Measurements from ENCODE around the gene DENND6B. TPM values are rescaled to one million over a fixed set of nuclear protein-coding genes. Genes with fewer than 3 reads are reported as not detected.
"Not testable (repeated sequence)": the region's sequence is repeated elsewhere in the genome, so short reads cannot be mapped to it uniquely, and the experiment has no call there.

Gene DENND6B
- total RNA-seq, 1 experiment from 2014 or later, result 0.31 TPM

DNA sequence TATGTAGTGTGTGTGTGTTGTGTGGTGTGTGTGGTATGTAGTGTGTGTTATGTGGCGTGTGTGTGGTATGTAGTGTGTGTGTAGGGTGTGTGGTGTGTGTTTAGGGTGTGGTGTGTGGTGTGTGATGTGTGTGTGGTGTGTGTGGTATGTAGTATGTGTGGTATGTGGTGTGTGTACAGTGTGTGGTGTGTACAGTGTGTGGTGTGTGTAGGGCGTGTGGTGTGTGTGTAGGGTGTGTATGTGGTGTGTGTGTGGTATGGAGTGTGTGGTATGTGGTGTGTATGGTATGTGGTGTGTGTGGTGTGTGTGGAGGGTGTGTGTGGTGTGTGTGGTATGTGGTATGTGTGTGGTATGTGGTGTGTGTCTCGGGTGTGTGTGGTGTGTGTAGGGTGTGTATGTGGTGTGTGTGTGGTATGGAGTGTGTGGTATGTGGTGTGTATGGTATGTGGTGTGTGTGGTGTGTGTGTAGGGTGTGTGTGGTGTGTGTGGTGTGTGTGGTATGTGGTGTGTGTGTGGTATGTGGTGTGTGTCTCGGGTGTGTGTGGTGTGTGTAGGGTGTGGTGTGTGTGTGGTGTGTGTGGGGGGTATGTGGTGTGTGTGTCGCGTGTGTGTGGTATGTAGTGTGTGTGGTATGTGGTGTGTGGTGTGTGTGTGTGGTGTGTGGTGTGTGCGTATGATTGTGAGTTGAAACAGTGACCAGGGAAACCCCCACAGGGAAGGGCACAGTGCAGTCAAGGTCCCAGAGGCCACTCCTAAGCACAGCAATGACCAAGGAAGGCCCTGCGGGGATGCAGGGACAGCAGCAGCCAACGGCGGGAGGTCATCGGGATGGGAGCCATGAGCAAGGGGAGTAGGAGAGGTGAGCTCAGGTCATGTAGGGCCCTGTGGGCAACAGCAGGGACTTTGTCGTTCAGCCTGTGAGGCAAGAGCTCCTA lies 13.4 kb upstream of the DENND6B start:
- no peak for DNase-seq (ENCODE audit: low read depth)

DNA sequence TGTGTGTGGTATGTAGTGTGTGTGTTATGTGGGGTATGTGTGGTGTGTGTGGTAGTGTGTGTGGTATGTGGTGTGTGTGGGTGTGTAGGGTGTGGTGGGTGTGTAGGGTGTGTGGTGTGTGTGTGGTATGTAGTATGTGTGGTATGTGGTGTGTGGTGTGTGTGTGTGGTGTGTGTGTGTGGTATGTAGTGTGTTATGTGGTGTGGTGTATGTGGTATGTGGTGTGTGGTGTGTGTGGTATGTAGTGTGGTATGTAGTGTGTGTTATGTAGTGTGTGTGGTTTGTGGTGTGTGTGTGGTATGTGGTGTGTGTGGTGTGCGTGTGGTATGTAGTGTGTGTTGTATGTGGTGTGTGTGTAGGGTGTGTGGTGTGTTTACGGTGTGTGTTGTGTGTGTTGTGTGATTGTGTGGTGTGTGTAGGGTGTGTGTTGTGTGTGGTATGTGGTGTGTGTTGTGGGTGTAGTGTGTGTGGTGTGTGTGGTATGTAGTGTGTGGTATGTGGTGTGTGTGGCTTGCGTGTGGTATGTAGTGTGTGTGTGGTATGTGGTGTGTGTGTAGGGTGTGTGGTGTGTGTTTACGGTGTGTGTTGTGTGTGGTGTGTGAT lies 12.1 kb upstream of the DENND6B start:
- no peak for DNase-seq (ENCODE audit: low read depth)

- no peak for DNase-seq (ENCODE audit: low read depth)
Measured at GRCh38 chr22:50338042-50338573, 11.3 kb upstream of the DENND6B start.

DNA sequence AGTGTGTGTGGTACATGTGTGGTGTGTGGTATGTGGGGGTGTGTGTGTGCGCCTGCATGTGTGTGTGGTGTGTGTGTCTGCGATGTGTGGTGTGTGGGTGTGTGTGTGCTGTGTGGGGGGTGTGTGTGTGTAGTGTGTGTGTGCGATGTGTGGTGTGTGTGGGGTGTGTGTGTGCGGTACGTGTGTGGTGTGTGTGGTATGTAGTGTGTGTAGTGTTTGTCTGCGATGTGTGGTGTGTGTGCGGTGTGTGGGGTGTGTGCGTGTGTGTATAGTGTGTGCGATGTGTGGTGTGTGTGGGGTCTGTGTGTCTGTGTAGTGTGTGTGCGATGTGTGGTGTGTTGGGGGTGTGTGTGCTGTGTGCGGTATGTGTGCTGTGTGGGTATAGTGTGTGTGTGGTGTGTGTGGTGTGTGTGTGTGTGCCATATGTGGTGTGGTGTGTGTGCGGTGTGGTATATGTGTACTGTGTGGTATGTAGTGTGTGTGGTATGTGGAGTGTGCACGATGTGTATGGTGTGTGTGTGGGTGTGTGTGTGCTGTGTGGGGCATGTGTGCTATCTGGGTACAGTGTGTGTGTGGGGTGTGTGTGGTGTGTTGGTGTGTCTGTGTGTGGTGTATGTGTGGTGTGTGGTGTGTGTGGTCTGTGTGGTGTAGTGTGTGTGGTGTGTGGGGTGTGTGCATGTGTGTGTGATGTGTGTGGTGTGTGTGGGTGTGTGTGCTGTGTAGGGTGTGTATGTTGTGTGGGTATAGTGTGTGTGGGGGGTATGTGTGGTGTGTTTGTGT lies 10.6 kb upstream of the DENND6B start:
- DNase-seq (ENCODE audit: low read depth), result no peak

- not testable (repeated sequence) for DNase-seq (ENCODE audit: low read depth)
Measured at GRCh38 chr22:50334433-50334832, 7.6 kb upstream of the DENND6B start.

GRCh38 chr22:50329236-50329635 lies 2.4 kb upstream of the DENND6B start:
- peak; percentile 65 for DNase-seq (ENCODE audit: low read depth)

GRCh38 chr22:50327711-50328019 lies 853 bp upstream of the DENND6B start:
- DNase-seq (ENCODE audit: low read depth), result no peak

DNA sequence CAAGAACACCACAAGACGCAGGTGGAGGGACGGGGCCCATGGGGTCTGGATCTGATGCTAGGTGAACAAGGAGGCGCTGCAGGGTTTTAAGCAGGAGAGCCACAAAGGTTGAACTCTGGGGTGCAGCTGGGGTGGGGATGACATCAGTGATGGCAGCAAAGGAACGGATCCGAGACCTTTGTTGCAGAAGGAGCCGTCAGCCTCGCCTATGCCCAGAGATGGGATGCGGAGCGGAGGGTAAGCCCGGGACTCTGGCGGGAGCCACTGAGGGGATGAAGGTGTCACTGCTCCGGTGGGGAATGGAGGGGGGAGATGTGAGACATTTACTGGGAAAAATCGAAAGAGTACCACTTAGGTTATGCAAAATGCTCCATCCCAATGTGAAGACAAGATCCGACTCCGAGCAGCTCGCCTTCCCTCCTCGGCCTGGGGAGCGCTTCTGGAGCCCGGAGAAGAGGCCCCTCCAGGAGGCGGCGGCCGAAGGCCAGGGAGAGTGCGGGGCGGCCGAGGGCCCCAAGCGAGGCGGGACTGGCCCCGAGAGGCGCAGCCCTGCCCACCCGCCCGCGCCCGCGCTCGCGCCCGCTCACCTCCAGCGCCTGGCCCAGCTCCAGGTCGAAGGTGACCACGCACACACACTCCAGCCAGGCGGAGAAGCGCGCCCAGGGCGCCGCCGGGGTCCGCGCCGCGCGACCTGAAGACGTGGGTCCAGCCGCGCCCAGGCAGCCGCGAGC lies 422 bp downstream of the DENND6B start:
- DNase-seq (ENCODE audit: low read depth), result no peak

DNA sequence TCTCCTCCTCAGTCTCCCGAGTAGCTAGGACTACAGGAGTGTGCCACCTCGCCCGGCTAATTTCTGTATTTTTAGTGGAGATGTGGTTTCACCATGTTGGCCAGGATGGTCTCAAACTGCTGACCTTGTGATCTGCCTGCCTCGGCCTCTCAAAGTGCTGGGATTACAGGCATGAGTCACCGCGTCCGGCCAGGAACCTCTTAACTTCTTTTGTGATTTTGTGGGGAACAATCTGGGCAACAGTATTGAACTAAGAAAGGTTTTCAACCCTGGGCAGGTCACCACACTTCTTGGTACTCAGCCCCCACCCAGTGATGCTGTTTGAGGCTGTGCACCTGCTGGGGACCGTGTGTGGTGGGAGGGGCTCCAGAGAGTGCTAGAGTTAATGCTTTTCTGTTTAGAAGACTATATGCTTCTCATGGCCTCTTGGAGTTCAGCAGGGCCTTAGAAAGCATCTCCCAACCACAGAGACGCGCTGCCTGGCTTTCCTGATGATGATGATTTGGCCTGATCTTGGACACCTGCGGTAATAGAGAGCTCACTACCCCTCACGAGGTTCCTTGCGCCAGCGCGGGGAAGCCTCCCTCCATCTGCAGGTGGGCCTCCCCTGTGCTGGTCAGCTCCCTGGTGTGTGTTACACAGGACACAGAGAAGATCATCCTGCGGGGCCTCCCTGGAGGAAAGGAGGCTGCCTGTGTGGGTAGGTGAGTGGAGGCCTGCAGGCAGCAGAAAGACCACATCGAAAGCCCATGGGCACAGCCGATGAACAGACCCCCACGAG lies 1.2 kb downstream of the DENND6B start:
- DNase-seq (ENCODE audit: low read depth), result peak; percentile 38

DNA sequence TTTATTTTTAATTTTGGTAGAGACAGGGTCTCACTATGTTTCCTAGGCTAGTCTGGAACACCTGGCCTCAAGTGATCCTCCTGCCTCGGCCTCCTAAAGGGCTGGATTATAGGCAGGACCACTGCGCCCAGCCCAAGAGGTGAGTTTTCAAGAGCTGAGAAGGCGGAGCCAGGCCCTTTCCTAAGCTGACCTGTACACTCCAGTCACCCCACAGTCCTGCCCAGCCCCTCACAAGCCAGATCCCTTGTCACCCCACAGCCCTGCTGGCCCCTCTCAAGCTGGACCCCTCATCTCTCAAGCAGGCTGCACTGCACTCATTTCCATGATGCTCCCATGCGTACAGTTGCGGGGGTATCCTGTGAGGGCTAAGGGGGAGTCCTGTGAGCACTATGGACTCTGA lies 2.9 kb downstream of the DENND6B start:
- no peak for DNase-seq (ENCODE audit: low read depth)

DNA sequence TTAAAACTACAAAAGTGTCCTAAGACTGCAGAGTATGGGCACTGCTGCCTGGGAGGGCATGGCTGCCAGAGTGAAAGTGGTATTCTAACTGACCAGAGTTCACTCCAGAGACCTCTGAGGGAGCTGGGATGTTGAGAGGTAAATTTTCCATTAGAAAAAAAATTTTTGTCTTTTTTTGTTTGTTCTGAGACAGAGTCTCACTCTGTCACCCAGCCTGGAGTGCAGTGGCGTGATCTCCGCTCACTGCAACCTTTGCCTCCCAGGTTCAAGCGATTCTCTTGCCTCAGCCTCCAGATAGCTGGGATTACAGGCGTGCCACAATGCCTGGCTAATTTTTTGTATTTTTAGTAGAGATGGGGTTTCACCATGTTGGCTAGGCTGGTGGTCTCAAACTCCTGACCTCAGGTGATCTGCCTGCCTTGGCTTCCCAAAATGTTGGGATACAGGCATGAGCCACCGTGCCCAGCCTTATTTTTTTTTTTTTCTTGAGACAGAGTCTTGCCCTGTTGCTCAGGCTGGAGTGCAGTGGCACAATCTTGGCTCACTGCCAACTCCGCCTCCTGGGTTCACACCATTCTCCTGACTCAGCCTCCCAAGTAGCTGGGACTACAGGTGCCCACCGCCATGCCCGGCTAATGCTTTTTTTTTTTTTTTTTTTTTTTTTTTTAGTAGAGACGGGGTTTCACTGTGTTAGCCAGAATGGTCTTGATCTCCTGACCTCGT lies 4.3 kb downstream of the DENND6B start:
- not testable (repeated sequence) for DNase-seq (ENCODE audit: low read depth)

GRCh38 chr22:50320671-50321325 lies 6.0 kb downstream of the DENND6B start:
- DNase-seq (ENCODE audit: low read depth), result no peak

DNA sequence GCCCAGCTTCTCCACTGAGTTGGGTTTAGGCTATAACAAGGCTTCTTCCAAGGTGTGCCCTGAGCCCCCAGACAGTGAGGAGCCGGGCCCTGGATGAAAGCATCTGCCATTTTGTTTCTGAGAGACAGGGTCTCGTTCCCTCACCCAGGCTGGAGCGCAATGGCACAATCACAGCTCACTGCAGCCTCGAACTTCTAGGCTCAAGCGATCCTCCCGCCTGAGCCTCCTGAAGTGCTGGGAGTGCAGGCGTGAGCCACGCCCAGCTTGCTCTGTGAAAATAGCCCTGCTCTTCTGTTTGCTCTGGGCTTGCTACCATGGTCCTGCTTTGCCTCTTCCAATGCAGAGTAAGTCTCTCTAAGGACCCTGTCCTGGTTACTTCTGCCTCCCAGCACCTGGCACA lies 6.7 kb downstream of the DENND6B start:
- no peak for DNase-seq (ENCODE audit: low read depth)

DNA sequence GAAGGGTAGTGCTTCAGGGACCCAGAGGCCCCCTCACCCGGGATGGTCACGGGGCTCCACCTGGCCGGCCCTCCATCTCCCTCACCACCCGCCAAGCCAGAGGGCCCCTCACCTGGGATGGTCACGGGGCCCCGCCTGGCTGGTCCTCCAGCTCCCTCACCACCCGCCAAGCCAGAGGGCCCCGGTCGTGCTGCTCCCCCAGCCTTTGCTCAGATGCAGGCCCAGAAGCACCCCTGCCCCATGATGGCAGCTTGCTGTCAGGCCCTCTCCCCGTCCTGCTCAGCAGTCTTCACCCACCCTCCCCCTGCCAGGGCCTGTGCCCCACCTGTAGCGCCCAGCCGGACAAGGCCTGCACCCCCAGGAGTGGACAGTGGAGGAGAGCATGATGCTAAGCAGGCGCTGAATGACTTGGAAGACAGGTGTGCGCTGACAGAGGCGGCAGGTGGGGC lies 7.3 kb downstream of the DENND6B start:
- DNase-seq (ENCODE audit: low read depth), result no peak

GRCh38 chr22:50318698-50319411 lies 8.0 kb downstream of the DENND6B start:
- DNase-seq (ENCODE audit: low read depth), result no peak

GRCh38 chr22:50318356-50318697 lies 8.5 kb downstream of the DENND6B start:
- no peak for DNase-seq (ENCODE audit: low read depth)

DNA sequence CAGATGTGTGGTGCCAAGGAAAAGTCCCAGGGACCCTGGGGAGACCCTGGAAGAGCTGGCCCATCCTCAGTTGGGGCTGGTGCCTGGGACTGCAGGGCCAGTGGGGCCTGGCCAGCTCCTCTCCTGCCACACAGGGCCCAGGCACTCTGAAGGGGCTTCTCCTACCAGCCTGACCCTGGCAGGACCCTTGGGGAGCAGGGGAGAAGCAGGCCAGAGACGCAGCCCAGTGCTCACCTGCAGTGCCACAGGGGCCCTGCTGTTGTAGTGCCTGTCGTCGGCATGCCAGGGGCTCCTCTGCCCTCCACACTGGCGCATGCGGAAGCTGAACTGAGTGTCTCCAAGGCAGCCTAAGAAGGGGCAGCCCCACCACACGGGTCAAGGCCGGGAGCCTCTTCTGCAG lies 9.1 kb downstream of the DENND6B start:
- no peak for DNase-seq (ENCODE audit: low read depth)

DNA sequence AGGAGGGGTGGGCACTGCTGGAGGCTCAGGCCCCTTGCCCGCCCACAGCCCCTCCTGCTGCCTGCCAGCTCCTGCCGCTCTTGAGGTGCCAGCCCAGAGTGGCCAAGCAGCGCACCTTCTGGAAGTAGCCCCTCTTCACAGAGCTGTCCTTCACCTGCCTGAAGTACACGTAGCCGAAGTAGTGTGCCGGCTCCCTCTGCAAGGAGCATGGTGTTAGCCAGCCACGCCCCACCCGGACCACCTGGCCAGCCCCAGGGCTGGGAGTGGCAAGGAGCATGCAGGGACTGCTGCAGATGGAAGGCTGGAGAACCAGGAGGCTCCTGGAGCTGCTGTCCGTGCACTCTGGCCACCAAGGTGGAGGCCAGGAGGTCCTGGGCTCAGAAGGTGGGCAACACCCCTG lies 9.6 kb downstream of the DENND6B start:
- DNase-seq (ENCODE audit: low read depth), result no peak

All from HT1080 (cell line).